ENCODE data around the gene CD44.

The CD44 gene

GRCh38 chr11:35270342-35270741 is 131.4 kb downstream of the CD44 start:
- DNase-seq: no peak

- DNase-seq: no peak
Measured at GRCh38 chr11:35271031-35271430, 132.1 kb downstream of the CD44 start.

GRCh38 chr11:35272391-35272902 is 133.5 kb downstream of the CD44 start:
- DNase-seq: no peak

GRCh38 chr11:35274909-35275785 is 136.2 kb downstream of the CD44 start:
- DNase-seq: no peak

GRCh38 chr11:35275786-35276170 is 136.8 kb downstream of the CD44 start:
- DNase-seq: no peak

DNA sequence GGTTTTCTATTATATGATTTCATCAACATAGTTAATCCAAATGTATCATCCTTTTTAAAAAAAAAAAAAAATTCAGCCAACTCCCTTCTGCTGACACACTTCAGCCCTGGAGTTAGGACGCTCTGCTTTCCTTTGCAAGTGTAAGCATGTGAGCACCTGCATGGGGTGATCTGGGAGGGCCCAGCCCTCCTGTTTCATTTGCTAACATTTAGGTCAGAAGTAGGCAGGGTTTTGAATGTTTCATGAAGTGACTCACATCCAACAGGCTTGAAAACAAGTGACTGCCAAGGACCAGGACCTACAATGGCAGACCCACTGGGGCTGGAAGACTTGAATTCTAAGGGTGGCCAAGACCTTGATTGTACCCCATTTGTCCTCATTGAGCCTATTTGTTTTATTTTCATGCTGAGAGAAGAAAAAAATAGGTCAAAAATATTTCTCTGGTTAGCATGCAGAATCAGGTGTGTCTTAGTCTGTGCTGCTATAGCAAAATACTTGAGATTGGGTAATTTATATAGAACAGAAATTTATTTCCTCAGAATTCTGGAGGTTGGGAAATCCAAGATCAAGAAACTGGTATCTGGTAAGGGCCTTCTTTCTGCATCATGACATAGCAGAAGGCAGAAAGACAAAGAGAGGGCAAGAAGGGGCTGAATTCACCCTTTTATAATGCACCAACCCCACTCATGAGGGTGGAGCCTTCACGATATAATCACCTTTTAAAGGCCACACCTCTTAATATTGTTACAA is 137.6 kb downstream of the CD44 start:
- no peak for DNase-seq

- DNase-seq: no peak
Measured at GRCh38 chr11:35277827-35278226, 138.9 kb downstream of the CD44 start.

DNA sequence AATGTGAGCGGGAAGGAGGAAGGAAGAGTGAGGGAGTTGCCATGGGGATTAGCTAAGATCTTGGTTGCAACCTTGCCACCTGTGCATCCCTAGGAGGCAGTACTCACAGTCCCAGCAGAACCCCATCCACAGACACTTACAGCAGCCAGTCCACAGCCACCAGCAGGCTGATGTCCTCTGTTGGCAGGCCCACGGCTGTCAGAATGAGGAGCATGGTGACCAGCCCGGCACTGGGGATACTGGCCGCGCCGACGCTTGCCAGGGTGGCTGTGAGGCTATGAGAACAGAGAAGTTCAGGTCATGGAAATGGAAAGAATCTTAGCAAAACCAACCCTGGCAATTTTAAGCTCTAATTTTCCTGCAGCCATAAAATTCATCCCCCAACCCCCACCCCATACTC is 141.8 kb downstream of the CD44 start:
- DNase-seq: no peak

DNA sequence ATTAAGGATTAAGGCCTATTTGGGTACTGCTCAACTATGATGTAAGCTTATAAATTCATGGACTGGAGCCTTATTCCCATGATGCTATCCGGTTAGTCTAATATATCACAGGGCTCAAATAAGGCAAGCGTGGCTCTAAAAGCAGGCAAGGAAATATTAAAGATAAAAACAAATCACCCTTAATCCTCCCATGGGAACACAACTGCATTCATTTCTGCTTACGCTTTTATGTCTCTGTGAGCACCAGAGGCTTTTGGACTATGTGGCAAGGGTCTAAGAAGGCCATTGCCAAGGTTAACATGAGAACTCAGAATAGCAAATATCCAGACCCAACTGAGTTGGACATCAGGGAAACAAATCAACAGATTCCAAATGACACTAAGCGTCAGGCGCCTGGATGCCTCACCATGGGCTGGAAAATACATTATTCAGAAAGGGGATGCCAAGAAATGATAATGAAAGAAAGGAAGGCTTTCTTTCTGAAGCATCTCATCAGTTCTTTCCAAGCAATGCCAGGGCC is 142.3 kb downstream of the CD44 start:
- no peak for DNase-seq
